GM18508 (cell line): ENCODE measurements around the gene ELMO1.

Experiments
- ATAC-seq: cut with Tn5 transposase; IDR thresholded peaks from one replicate; pipeline ENCODE4 v1.9.1; 2021; ENCODE audit warnings: moderate number of reproducible peaks; ENCODE audit not compliant: insufficient read depth, unreplicated experiment

ELMO1 gene

GRCh38 chr7:36838616-36839225 is 609.9 kb downstream of the ELMO1 start:
- ATAC-seq = no peak

DNA sequence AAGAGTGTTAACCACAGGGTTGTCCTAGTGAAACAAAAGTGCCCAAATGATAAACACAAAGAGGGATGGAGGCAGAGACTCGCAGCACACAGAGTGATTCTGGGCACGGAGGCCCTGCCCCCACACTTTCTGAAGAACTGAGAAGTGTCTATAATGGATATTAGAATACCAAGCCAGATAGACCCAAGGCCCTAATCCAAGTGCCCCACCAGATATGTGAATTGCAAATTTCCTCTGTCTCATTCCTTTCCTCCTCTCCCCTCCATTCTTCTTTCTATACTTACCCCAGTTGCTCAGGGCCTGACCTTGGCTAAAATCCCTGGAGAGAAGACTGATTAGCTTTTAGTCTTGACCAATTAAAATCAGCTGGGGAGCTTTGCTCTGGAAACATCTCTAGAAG is 617.6 kb downstream of the ELMO1 start:
- ATAC-seq = no peak

DNA sequence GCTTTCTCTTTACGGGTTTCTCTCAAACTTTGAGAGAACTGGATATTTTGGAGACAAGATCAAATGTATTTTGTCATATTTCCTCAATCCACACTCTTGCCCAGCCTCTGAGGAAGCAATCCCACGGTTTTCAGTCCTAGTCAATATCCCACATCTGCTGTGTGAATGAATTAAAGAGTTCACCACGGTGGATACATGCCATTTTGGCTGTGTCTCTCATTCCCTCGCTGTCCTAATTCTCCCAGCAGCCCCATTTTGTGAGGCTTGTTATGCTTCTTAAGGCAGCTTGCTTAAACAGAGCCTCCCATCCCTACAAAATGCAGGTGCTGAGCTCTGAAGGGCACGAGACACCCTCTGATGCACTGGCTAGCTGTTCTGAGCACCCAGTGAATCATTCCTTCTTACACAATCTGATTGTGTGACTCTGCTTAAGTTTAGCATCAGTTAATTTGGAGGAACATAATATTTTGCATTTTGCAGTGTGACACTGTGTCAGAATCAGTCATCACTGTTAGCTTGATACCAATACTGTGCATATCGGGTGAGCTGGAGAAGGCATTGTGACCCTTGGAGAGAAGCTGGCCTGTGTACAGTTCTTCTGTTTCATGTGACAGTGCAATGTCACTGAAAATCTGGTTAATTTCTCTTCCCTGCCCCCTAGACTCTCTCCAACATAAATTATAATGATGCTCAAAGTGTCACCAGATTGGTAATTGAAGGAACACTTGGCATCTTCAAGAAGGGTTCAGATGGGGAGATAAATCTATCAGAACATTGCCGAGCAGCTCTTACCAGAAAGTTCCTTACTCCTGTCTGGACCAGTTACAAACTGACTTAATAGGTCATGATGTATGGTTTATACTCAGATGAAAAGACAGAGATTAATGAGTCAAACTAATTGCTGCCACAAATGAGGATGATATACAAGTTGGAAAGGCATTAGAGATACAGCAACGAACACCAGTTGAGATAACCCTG is 620.6 kb downstream of the ELMO1 start:
- no peak for ATAC-seq

DNA sequence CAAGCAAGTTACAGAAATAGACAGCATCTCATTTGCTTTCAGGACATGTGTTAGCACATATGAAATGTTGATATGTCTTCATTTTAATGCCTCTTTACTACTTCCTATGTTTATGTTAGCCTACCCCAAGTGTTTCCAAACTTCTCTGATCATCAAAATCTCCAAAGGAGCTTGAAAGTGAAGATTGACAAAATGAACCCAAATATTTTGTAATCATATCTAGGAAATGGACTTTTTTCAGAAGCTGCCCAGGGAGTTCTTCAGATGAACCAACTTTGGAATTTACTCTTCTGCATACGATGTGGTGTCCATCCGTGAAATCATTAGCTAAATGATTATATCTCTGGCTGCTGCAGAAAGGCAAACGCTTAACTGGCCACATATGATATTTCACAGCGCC is 623.2 kb downstream of the ELMO1 start:
- no peak for ATAC-seq

- ATAC-seq = no peak
Measured at GRCh38 chr7:36823353-36823752, 625.3 kb downstream of the ELMO1 start.

DNA sequence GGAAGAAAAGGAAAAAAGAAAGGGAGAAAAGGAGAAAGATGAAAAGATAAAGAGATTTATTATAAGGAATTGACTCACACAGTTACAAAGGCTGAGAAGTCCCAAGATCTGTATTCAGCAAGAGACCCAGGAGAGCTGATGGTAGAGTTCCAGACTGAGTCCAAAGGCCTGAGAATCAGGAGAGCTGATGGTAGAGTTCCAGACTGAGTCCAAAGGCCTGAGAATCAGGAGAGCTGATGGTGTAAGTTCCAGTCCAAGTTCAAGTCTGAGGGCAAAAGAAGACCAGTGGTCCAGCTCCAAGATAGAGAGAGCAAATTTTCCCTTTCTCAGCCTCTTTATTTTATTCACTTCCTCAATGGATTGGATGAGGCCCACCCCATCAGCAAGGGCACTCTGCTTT is 627.0 kb downstream of the ELMO1 start:
- ATAC-seq = no peak

DNA sequence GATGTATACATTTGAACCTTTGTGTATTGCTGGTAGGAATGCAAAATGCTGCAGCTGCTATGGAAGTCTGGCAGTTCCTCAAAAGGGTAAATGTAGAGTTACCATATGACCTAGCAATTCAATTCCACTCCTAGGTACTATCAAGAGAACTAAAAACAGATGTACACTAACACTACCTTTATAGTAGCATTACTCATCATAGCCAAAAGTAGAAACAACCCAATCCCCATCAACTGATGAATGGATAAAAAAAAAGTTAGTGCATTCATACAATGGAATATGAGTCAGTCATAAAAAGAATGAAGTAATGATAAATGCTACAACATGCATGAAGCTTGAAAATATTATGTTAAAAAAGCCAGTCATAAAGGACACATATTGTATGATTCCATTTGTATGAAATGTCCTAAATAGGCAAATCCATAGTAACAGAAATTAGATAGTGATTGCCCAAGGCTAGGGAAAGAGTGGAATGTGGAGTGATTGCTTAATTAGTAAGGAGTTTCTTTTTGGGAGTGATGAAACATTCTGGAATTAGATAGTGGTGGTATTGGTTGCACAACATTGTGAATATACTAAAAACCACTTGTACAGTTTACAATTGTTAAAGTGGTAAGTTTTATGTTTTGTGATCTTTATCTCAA is 628.0 kb downstream of the ELMO1 start:
- no peak for ATAC-seq

DNA sequence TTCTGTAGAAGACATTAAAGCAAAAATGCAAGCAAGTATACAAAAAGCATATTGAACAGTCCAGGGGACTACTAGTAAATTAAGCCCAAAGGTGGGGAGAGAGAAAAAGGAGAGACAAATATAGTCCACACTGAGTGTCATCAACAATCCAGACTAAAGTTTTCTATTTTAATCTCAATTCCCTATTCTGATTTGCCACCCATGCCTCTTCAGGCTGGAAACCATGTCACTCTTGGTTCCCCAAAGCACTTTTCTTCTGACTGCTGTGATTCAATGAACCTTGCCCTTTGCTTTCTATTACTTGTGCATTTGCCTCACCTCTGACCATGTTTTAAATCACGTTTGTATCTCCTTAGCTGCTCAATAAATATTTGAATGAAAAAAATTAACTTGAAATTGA is 629.0 kb downstream of the ELMO1 start:
- ATAC-seq = no peak

DNA sequence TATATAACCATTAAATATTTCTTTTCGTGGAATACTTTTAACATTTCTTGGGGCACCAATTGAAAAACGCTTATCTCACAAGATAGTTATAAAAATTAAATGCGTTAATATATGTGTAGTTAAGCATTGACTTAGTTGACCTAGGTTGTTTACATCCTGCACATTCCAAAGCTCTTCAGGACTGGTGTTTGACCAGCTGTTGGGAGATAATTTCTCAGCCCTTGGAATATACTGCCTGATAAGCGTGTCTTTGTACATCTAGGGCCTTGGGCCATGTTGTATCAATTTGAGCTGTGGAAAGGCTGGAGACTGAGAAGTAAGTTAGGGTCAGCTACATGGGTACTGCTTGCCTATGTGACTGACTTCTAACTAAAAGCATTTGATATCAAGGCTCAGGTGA is 634.4 kb downstream of the ELMO1 start:
- ATAC-seq = no peak

DNA sequence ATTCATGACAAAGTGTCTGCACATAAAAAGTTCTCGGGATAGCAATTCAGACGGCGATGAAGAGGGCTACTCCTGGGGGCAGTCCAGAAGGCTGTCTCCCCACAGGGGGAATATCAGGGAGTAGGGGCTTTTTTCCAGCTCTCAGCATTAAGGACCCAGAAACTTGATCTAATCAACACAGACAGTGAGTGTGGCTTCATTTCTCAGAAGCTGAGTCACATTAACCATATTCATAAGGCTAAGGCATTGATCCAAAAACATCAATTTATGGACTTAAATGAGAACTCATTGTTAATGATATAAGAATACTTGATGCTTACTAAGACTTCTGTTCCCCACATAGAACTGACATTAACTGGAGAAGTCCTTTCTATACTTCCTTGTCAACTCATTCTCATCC is 636.9 kb downstream of the ELMO1 start:
- ATAC-seq = no peak

DNA sequence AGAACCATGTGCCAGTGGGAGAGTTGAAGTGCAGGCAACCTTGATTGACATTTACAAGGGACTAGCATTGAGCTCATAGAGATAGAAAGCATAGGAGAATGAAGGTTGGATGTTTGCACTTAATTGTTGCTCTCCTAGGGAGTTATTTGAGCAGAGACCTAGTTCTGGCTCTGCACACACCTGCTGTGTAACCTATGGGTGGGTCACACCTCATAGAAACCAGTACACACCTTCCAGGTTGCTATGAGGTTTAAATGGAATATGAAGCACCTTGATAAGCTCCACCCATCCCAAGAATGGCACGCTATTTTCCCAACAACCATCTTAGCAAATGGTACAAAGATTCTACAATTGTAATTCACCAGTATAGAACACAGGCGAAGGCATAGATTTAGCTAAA is 638.2 kb downstream of the ELMO1 start:
- ATAC-seq = no peak

DNA sequence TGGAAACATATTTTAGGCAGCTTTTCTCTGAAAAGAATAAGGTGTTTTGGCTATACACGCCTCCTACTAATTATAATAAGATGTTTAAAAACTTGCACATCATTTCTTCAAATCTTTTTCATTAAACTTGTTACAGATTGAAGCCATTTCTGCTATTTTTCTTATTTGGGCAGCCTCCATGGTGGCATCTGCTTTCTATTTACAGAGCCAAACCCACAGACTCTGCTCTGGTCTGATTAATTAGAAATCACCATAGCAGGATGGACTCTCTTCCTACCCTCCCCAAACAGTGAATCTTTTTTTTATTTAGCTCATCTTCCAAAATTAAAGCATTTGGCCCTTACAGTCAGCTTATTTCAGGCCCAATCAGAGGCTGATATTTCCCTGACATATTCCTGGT is 638.6 kb downstream of the ELMO1 start:
- no peak for ATAC-seq

GRCh38 chr7:36809510-36809909 is 639.2 kb downstream of the ELMO1 start:
- ATAC-seq = no peak

GRCh38 chr7:36809086-36809485 is 639.6 kb downstream of the ELMO1 start:
- ATAC-seq = no peak

DNA sequence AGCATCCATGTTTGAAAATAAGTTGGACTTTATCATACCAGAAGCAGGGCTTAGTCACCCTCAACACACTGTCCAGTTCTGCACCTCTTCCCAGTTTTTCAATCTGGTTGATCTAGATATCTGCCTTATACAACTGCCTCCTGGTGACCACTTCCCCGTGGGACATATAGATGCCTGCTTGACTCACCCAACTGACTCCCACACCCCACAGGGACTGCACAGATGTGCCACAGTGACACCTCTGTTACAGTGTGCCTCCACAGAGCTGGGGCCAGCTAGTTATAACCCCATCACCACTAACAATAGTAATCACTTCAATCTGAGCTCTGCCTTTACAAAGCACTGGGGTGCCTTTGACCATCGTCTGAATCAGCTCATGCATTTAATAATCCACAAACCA is 641.8 kb downstream of the ELMO1 start:
- ATAC-seq = no peak
